ENCODE data around the gene CD109. TPM values are rescaled to one million over a fixed set of nuclear protein-coding genes. Genes with fewer than 3 reads are reported as not detected.
A peak's percentile ranks its signal among the peaks of the same experiment; 100 is the strongest.

Gene CD109
- total RNA-seq, 1 donor from 2014 or later, result 26.0 TPM

DNA sequence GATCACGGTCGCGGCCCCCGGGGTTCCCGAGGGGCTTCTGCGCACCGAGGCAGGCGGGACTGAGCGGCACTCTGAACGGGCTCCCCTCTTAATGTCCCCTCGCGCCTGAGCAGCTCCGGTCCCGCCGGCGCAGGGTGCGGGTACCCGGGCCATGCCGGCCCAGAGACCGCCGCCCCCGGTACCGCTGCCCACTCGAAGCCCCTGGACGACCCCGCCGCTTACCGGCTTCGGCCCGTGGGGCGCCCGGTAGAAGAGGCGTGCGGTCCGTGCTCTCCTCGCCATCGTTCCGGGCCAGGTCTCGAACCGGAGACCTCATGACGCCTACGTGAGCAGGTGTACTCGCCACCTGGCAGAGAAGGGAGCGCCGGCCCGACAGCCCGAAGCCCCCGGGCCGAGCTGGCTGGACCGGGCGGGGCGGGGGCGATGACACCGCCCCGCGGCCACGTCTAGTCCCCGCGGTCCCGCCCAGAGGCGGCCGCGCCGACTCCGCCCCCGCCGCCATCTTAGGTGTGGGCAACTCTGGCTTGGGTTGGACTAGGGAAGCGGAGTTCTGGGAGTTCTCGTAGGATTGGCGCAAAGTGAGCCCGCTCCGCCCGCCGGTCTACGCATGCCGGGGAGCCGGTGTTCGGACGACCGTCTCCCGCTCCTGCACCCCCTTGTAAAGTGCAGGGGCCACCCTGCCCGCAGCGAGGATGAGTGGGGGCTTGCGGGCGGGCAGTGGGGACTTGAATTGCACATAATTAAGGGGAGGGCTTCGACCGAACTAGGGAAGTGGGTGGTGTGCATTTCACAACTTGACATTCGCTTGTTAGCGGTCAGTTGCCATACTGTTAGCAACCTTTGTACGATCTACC, 42.2 kb upstream of the CD109 start, which contains the start of gene SLC17A5:
SLC17A5 (minus strand) TSS at position 422 of the 854 bp plus-strand sequence; CDS start at position 316, 106 bp downstream.
- peak; percentile 94 for DNase-seq (ENCODE audit: low spot score)
- peak within 1 kb of the TSS; percentile 99 for H3K27ac Mint-ChIP-seq (ENCODE audit: unreplicated experiment)
- H3K36me3 Mint-ChIP-seq (ENCODE audit: low read depth), result peaks cover 4% of the 10 kb centered on the region
- TF ChIP-seq, protein P1, sequence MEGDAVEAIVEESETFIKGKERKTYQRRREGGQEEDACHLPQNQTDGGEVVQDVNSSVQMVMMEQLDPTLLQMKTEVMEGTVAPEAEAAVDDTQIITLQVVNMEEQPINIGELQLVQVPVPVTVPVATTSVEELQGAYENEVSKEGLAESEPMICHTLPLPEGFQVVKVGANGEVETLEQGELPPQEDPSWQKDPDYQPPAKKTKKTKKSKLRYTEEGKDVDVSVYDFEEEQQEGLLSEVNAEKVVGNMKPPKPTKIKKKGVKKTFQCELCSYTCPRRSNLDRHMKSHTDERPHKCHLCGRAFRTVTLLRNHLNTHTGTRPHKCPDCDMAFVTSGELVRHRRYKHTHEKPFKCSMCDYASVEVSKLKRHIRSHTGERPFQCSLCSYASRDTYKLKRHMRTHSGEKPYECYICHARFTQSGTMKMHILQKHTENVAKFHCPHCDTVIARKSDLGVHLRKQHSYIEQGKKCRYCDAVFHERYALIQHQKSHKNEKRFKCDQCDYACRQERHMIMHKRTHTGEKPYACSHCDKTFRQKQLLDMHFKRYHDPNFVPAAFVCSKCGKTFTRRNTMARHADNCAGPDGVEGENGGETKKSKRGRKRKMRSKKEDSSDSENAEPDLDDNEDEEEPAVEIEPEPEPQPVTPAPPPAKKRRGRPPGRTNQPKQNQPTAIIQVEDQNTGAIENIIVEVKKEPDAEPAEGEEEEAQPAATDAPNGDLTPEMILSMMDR (IDR thresholded peaks at IDR 0.05), result no peak
- H3K4me3 Mint-ChIP-seq (ENCODE audit: unreplicated experiment), result peak within 1 kb of the TSS; percentile 97
- peaks cover 28% of the 10 kb centered on the region for H3K4me1 Mint-ChIP-seq (ENCODE audit: low read depth)
- no peaks in the 10 kb centered on the region for H3K27me3 Mint-ChIP-seq (ENCODE audit: low read depth)
- no peaks in the 10 kb centered on the region for H3K9me3 Mint-ChIP-seq (ENCODE audit: low read depth)

DNA sequence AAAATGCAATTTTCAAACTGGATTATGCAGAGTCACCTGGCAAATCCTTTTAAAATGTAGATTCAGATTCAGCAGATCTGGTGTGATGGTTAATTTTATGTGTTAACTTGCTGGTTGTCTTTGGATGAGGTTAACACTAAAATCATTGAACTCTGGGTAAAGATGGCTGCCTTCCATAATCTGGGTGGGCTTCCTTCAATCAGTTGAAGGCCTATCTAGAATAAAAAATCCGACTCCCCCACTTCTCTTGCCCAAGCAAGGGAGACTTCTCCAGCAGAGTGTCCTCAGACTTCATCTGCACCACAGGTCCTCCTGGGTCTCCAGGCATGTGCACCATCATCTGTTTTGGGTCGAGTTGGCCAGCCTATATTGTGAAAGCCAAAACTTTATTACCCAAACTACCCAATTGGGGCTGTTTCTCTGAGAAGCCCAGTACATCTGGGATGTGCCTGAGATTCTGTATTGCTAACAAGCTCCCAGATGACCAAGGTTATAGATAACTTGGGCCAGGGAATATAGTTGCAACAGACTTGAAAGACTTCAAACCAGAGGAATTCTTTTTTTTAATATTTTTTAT, 40.6 kb upstream of the CD109 start:
- H3K4me3 Mint-ChIP-seq (ENCODE audit: unreplicated experiment), result no peak overlapping the region
- H3K27ac Mint-ChIP-seq (ENCODE audit: unreplicated experiment), result no peak overlapping the region
- H3K27me3 Mint-ChIP-seq (ENCODE audit: low read depth), result no peaks in the 10 kb centered on the region
- H3K4me1 Mint-ChIP-seq (ENCODE audit: low read depth), result peaks cover 24% of the 10 kb centered on the region
- no peaks in the 10 kb centered on the region for H3K9me3 Mint-ChIP-seq (ENCODE audit: low read depth)
- H3K36me3 Mint-ChIP-seq (ENCODE audit: low read depth), result no peaks in the 10 kb centered on the region
- DNase-seq (ENCODE audit: low spot score), result no peak
- TF ChIP-seq, protein P1 (IDR thresholded peaks at IDR 0.05), result no peak

DNA sequence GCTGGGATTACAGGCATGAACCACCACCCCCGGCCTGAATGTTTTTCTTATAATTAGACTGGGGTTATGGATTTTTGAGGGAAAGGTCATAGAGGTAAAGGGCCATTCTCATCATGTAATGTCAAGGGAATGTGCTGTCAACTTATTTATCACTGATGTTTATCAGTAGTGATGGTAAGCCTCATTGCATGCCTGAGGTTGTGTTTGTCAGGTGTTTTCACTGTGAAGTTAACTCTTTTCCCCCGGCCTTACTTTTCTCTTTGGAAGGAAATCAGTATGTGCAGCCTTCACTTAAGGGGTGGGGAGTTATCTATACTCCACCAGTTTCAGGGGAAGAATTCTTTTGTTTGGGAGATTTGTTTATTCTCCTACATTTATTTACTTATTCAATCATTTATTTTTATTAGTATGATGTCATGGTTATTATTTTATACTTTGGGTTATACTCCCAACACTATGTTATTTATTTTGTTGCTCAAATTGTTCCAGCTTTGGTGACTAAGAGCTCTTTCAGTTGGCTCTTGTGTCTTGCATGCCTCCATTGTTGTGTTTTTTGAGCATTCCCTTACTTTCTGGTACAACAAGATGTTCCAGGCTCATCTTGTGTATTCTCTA, 39.4 kb upstream of the CD109 start:
- Mint-ChIP-seq H3K4me1 (ENCODE audit: low read depth) (peaks cover 18% of the 10 kb centered on the region), H3K4me3 (ENCODE audit: unreplicated experiment) (no peak overlapping the region), H3K9me3 (ENCODE audit: low read depth) (no peaks in the 10 kb centered on the region), H3K27ac (ENCODE audit: unreplicated experiment) (no peak overlapping the region), H3K27me3 (ENCODE audit: low read depth) (no peaks in the 10 kb centered on the region), H3K36me3 (ENCODE audit: low read depth) (no peaks in the 10 kb centered on the region)
- TF ChIP-seq, protein P1 (IDR thresholded peaks at IDR 0.05), result no peak
- no peak for DNase-seq (ENCODE audit: low spot score)

- no peak for DNase-seq (ENCODE audit: low spot score)
- H3K4me1 Mint-ChIP-seq (ENCODE audit: low read depth), result peaks cover 13% of the 10 kb centered on the region
- no peaks in the 10 kb centered on the region for H3K9me3 Mint-ChIP-seq (ENCODE audit: low read depth)
- no peaks in the 10 kb centered on the region for H3K36me3 Mint-ChIP-seq (ENCODE audit: low read depth)
- TF ChIP-seq, protein P1 (IDR thresholded peaks at IDR 0.05), result no peak
- H3K27me3 Mint-ChIP-seq (ENCODE audit: low read depth), result no peaks in the 10 kb centered on the region
- no peak overlapping the region for H3K27ac Mint-ChIP-seq (ENCODE audit: unreplicated experiment)
- H3K4me3 Mint-ChIP-seq (ENCODE audit: unreplicated experiment), result no peak overlapping the region
These were observed 38.8 kb upstream of the CD109 start for GRCh38 chr6:73657201-73657600.

GRCh38 chr6:73664701-73665100, 31.3 kb upstream of the CD109 start:
- Mint-ChIP-seq H3K9me3 (ENCODE audit: low read depth) (no peaks in the 10 kb centered on the region), H3K4me1 (ENCODE audit: low read depth) (peaks cover 11% of the 10 kb centered on the region), H3K27ac (ENCODE audit: unreplicated experiment) (no peak overlapping the region), H3K36me3 (ENCODE audit: low read depth) (no peaks in the 10 kb centered on the region), H3K4me3 (ENCODE audit: unreplicated experiment) (no peak overlapping the region), H3K27me3 (ENCODE audit: low read depth) (no peaks in the 10 kb centered on the region)
- TF ChIP-seq, protein P1 (IDR thresholded peaks at IDR 0.05), result no peak
- DNase-seq (ENCODE audit: low spot score), result no peak

Data from chondrocyte (in vitro differentiated cells).